A673 (cell line): Measurements from ENCODE around the gene GIPC2. TPM values are rescaled to one million over a fixed set of nuclear protein-coding genes. Genes with fewer than 3 reads are reported as not detected.
A peak's percentile ranks its signal among the peaks of the same experiment; 100 is the strongest.
"Not testable (repeated sequence)": the region's sequence is repeated elsewhere in the genome, so short reads cannot be mapped to it uniquely, and the experiment has no call there.

Source experiments
- BruUV-seq: library from RNA; stranded (reverse); fragments of 400-500 nt; replicated peaks from 2 replicates; lab custom pipeline; 2021; lab: Mats Ljungman, UMichigan
- CTCF ChIA-PET: fragments of 300-600 bp; sonication (Branson Sonifier 250); formaldehyde crosslinking; loops from one replicate; lab custom pipeline; 2022; ENCODE audit warnings: antibody characterized with exemption; lab: Charles Lee
- POLR2A ChIA-PET: fragments of 300-600 bp; sonication (Branson Sonifier 250); formaldehyde crosslinking; loops from one replicate; lab custom pipeline; 2022; ENCODE audit warnings: antibody characterized with exemption; ENCODE audit not compliant: low non-redundant PET; lab: Charles Lee
- DNase-seq: peaks from one replicate; pipeline ENCODE4 v3.0.0-alpha.2; 2015; ENCODE audit warnings: low spot score
- H3K27ac ChIP-seq: fragments of 200-600 bp; sonication (generic); 2 replicates; pipeline ENCODE4 v1.5.1; 2016; ENCODE audit warnings: mixed run types, low read depth, mild to moderate bottlenecking, mixed read lengths, antibody characterized with exemption, low read length; ENCODE audit not compliant: poor library complexity, severe bottlenecking
- H3K27me3 ChIP-seq: fragments of 200-600 bp; sonication (generic); replicated peaks from 2 replicates; pipeline ENCODE4 v1.6.1; 2017; ENCODE audit warnings: mixed run types, low read depth, mild to moderate bottlenecking, mixed read lengths, antibody characterized with exemption, low read length; ENCODE audit not compliant: insufficient read depth, poor library complexity
- H3K36me3 ChIP-seq: fragments of 200-600 bp; sonication (generic); 2 replicates; pipeline ENCODE4 v1.6.1; 2016; ENCODE audit warnings: mixed run types, mild to moderate bottlenecking, mixed read lengths, antibody characterized with exemption, low read length; ENCODE audit not compliant: insufficient read depth, poor library complexity, severe bottlenecking
- H3K4me1 ChIP-seq: fragments of 200-600 bp; sonication (generic); 2 replicates; pipeline ENCODE4 v1.6.1; 2017; ENCODE audit warnings: mixed run types, mild to moderate bottlenecking, mixed read lengths, antibody characterized with exemption, low read length; ENCODE audit not compliant: insufficient read depth, poor library complexity, severe bottlenecking
- H3K4me3 ChIP-seq: fragments of 200-600 bp; sonication (generic); 2 replicates; pipeline ENCODE4 v1.5.1; 2016; ENCODE audit warnings: low read depth, mixed run types, mild to moderate bottlenecking, mixed read lengths, low read length; ENCODE audit not compliant: poor library complexity, severe bottlenecking
- H3K9me3 ChIP-seq: fragments of 200-600 bp; sonication (generic); 2 replicates; pipeline ENCODE4 v1.6.1; 2016; ENCODE audit warnings: mixed run types, low read depth, mild to moderate bottlenecking, mixed read lengths, antibody characterized with exemption, low read length; ENCODE audit not compliant: poor library complexity, severe bottlenecking
- EZH2 ChIP-seq: fragments of 200-600 bp; sonication (generic); IDR thresholded peaks from 2 replicates; pipeline ENCODE4 v1.6.1; 2017; ENCODE audit warnings: borderline replicate concordance, low read depth, mild to moderate bottlenecking, mixed read lengths, antibody characterized with exemption, low read length; ENCODE audit not compliant: poor library complexity, severe bottlenecking
- intact Hi-C: fragments of 100-400 bp; cut with micrococcal nuclease; formaldehyde crosslinking; loops from one replicate; pipeline ENCODE4 v1.10.0; 2022; ENCODE audit not compliant: unreplicated experiment
- total RNA-seq: library from RNA; stranded (reverse); gene quantifications from 2 replicates; pipeline ENCODE4 v1.2.3, GENCODE V29; 2021
- TF ChIP-seq, protein P1 (sequence below): fragments of 300-800, 200-600 bp; sonication (generic); conservative IDR thresholded peaks from 2 replicates; pipeline ENCODE4 v1.5.1; 2017; ENCODE audit warnings: low read depth, mild to moderate bottlenecking, antibody characterized with exemption, low read length, moderate library complexity, mixed read lengths

The GIPC2 gene
- total RNA-seq, 1 experiment from 2014 or later: not detected

DNA sequence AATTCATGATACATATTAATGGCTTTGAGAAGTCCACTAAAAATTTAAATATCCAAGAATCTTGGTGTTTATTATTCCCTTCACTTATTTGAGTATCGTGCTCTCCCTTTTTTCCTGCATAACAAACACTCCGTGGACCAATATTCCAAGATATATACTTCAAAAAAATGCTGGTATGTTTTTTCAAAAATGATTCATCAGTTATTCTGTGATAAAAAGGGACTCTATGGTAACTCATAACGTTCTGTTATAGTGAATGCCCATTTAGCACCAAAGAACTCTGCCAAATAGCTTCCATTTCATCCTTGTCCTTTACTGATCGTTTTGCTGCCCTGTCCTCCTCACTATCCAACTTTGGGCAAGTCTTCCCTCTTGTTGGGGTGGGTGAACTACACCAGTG lies 12.9 kb downstream of the GIPC2 start:
- Histone ChIP-seq H3K27me3 (no peaks in the 10 kb centered on the region), H3K36me3 (no peaks in the 10 kb centered on the region), H3K4me3 (no peak overlapping the region), H3K9me3 (no peaks in the 10 kb centered on the region), H3K27ac (no peak overlapping the region), H3K4me1 (no peaks in the 10 kb centered on the region)
- TF ChIP-seq, protein P1, sequence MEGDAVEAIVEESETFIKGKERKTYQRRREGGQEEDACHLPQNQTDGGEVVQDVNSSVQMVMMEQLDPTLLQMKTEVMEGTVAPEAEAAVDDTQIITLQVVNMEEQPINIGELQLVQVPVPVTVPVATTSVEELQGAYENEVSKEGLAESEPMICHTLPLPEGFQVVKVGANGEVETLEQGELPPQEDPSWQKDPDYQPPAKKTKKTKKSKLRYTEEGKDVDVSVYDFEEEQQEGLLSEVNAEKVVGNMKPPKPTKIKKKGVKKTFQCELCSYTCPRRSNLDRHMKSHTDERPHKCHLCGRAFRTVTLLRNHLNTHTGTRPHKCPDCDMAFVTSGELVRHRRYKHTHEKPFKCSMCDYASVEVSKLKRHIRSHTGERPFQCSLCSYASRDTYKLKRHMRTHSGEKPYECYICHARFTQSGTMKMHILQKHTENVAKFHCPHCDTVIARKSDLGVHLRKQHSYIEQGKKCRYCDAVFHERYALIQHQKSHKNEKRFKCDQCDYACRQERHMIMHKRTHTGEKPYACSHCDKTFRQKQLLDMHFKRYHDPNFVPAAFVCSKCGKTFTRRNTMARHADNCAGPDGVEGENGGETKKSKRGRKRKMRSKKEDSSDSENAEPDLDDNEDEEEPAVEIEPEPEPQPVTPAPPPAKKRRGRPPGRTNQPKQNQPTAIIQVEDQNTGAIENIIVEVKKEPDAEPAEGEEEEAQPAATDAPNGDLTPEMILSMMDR: no peak
- no peak for TF ChIP-seq EZH2
- intact Hi-C loops: no loop called here
- POLR2A ChIA-PET: no interaction called here
- no peak for DNase-seq
- BruUV-seq: no TSS peak
- CTCF ChIA-PET: no interaction called here

DNA sequence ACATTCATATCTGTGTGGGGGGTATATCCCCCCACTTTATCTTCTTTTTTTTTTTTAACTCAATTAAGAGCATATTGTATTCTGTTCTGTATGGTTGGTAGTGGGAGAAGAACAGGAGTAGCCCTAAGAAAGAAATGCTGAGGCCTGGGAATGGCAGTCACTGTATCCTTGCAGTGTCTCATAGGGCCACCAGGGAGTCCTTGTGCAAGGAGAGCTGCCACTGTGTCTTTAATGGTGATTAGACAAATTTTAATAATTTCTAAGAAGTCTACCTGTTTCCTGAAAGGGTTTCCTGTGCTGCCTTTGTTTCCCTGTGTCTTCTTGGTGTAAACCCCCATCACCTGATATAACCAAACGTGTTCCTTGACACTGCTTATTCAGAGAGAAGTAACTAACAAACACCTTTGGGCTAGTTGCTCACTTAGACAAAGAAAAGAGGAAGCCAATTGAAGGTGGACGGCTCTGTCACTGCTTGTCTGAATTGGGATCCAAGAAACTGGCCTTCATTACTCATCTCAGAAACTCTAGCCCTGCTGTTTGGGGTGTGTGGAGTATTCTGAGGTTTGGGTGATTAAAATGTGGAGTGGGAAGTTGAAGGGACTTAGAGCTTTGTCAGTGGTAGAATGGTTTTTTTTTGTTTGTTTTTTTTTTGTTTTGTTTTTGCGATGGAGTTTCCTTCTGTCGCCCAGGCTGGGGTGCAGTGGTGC lies 15.2 kb downstream of the GIPC2 start:
- intact Hi-C loops: no loop called here
- no peak for DNase-seq
- no peak overlapping the region for H3K27ac ChIP-seq
- POLR2A ChIA-PET: no interaction called here
- no peak overlapping the region for H3K4me3 ChIP-seq
- no TSS peak for BruUV-seq
- no peaks in the 10 kb centered on the region for H3K9me3 ChIP-seq
- no peaks in the 10 kb centered on the region for H3K36me3 ChIP-seq
- TF ChIP-seq, protein P1: peak; percentile 23; the same call in 1 of the 2 replicates
- TF ChIP-seq EZH2: no peak
- H3K4me1 ChIP-seq: no peaks in the 10 kb centered on the region
- H3K27me3 ChIP-seq: no peaks in the 10 kb centered on the region
- CTCF ChIA-PET: interaction anchor here (0.7 kb wide), 1 partner anchor 1168 kb away, joined by 6 read pairs; no protein-coding TSS in a partner anchor

DNA sequence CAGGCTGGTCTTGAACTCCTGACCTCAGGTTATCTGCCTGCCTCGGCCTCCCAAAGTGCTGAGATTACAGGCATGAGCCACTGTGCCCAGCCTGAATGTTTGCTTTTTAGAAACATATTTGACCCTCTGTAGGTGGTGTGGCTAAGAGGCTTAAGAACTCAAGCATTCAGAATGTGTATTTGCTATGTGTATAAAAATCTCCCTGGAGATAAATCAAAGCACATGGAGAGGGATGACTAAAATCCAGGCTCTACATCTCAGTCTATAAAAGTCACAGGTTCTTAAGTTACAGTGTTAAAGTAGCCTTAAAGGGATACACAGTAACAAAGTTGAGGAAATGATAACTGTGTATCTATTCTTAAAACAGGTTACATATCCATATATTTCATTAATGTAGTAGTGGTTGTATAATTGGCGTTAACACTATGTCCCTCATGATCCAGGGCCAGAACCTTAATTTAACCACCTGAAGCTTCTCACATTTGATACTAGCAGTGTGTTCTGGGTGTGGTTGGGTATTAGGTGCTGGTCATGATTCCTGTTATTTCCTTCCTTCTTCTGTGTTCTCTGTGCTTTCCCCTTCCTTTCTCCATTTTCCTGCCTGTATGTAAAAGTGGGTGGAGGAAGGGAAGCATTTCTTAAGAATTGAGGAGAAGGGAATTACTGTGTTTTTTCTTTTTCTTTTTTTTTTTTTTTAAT lies 16.2 kb downstream of the GIPC2 start:
- CTCF ChIA-PET: interaction anchor here (0.7 kb wide), 1 partner anchor 1167 kb away, joined by 6 read pairs; no protein-coding TSS in a partner anchor
- no peaks in the 10 kb centered on the region for H3K36me3 ChIP-seq
- no peaks in the 10 kb centered on the region for H3K9me3 ChIP-seq
- H3K27ac ChIP-seq: no peak overlapping the region
- BruUV-seq: no TSS peak
- POLR2A ChIA-PET: no interaction called here
- H3K4me3 ChIP-seq: no peak overlapping the region
- no peak for DNase-seq
- TF ChIP-seq EZH2: no peak
- TF ChIP-seq, protein P1: no peak
- H3K4me1 ChIP-seq: no peaks in the 10 kb centered on the region
- no peaks in the 10 kb centered on the region for H3K27me3 ChIP-seq
- intact Hi-C loops: no loop called here

DNA sequence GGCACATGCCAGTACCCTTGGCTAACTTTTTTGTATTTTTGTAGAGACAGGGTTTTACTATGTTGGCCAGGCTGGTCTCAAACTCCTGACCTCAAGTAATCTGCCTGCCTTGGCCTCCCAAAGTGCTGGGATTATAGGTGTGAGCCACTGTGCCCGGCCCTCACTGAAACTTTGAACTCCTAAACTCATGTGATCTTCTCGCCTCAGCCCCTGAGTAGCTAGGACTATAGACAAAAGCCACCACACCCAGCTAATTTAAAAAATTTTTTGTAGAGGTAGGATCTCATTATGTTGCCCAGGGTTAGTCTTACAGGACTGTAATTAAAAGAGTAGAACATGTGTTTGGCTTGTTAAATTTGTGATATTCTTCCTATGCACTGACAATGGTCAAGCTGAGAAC lies 19.1 kb downstream of the GIPC2 start:
- BruUV-seq, CTCF ChIA-PET, H3K4me3 ChIP-seq, H3K9me3 ChIP-seq, H3K27me3 ChIP-seq, H3K36me3 ChIP-seq, H3K4me1 ChIP-seq, intact Hi-C loops, DNase-seq, H3K27ac ChIP-seq: not testable (repeated sequence)
- POLR2A ChIA-PET: interaction anchor here (0.6 kb wide), 1 partner anchor 60 kb away, joined by 4 read pairs; no protein-coding TSS in a partner anchor
